Activated CD4-positive, alpha-beta memory T cell treated with anti-CD3 and anti-CD28 coated beads for 36 hours (primary cell): ENCODE data around the gene PDE10A. TPM values are rescaled to one million over a fixed set of nuclear protein-coding genes. Genes with fewer than 3 reads are reported as not detected.

Experiments
- CTCF ChIA-PET: fragments of 350-600 bp; sonication (Branson Sonifier 250); formaldehyde crosslinking; loops from one replicate; lab custom pipeline; 2021; ENCODE audit warnings: antibody characterized with exemption, inconsistent platforms; lab: Charles Lee
- POLR2A ChIA-PET: fragments of 350-600 bp; sonication (Branson Sonifier 250); formaldehyde crosslinking; loops from one replicate; lab custom pipeline; 2021; ENCODE audit warnings: antibody characterized with exemption; lab: Charles Lee
- DNase-seq: peaks from one replicate; pipeline ENCODE4 v3.0.0-alpha.2; 2020
- H3K27ac Mint-ChIP-seq: one replicate; pipeline ENCODE4 v1.8.0; 2021; ENCODE audit warnings: mixed read lengths
- H3K27me3 Mint-ChIP-seq: one replicate; pipeline ENCODE4 v1.8.0; 2021; ENCODE audit warnings: mixed read lengths
- H3K36me3 Mint-ChIP-seq: one replicate; pipeline ENCODE4 v1.8.0; 2021; ENCODE audit warnings: mixed read lengths
- H3K4me1 Mint-ChIP-seq: one replicate; pipeline ENCODE4 v1.8.0; 2021; ENCODE audit warnings: low read depth, mixed read lengths
- H3K4me3 Mint-ChIP-seq: one replicate; pipeline ENCODE4 v1.8.0; 2021; ENCODE audit warnings: mild to moderate bottlenecking, mixed read lengths
- H3K9me3 Mint-ChIP-seq: one replicate; pipeline ENCODE4 v1.8.0; 2021; ENCODE audit warnings: mixed read lengths
- intact Hi-C: fragments of 100-400 bp; cut with micrococcal nuclease; formaldehyde crosslinking; loops from one replicate; pipeline ENCODE4 v1.15.1; 2023
- total RNA-seq, 2 experiments: library from RNA; stranded (reverse); gene quantifications; one replicate each; pipeline ENCODE4 v1.2.3, GENCODE V29; 2021

Gene PDE10A
- total RNA-seq, 2 experiments from 2014 or later = not detected

DNA sequence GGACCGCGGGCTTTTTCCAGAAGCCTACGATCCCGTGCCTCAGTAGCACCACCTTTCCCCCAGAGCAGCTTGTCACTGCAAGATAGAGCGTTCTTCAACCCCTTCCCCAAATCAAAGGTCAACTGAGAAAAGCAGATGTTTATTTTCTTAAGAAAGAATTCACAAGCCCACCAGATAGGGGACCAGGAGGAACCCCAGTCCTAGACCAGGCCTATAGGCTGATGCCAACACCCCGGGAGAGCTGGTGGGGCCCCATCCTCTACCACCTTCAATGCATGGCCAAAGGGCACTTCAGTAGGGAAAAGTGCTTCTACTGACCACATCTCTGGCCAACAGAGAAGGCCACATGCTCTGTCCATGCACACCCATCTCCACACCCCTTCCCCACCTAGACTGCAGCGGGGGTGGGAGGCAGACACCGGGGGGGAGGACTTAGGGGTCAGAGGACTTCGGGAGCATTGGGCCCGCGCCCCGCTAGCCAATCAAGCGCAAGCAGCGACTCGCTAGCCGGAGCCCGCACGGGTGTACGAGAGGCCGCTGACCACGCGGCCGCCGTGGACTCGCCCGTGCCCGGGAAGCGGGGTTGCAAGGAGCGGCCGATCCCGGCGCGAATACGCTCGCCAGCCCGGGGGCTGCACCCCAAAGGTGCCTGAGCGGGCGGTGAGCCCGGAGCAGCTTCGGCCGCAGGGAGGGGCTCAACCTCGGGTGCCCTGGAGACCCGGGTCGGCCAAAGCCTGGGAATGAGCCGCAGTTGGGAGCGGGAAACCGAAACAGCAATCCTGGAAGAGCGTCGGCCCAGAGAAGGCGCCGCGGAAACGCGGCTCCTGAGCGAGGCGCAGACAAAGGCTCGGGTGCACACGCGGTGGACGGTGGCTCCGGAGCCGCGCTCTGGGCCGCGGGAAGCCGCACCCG lies 2.8 kb downstream of the PDE10A start:
- no peak for DNase-seq
- Mint-ChIP-seq H3K9me3 (no peaks in the 10 kb centered on the region), H3K27me3 (peaks cover 33% of the 10 kb centered on the region), H3K4me1 (no peaks in the 10 kb centered on the region), H3K27ac (no peak overlapping the region), H3K36me3 (no peaks in the 10 kb centered on the region), H3K4me3 (no peak overlapping the region)
- CTCF ChIA-PET = no interaction called here
- POLR2A ChIA-PET = no interaction called here
- intact Hi-C loops = loop anchor here (1.0 kb wide), 1 partner anchor 11 kb away; no protein-coding TSS in a partner anchor

DNA sequence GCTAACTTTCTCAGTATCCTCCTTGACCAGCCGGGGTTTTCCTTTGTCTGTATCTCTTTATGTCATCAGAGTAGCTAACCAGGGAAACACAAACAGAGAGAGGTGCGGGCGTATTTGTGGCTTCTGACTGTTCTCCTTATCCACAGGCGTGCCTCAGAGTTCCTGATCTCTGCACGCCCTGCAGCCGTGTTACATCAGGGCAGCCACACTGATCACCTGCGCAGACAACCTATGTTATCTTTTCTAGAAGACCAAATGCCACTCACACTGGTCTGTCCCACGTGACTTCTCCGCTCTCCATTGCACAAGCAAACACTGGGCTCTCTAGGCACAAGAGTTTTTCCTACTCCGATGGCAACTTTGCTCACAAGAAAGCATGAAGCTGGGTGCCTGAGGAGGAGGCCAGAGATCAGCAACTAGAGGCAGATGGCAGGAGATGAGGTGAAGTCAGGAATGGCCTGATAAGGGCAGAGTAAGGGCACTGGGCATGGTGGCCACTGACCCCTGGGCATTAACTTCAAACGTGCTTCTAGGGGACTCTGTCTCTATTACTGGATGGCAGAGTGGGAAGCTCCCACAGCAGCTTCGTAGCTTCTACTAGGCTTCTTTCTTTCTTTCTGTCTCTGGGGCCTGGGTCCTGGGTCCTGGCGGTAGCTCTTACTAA lies 4.5 kb downstream of the PDE10A start:
- no peaks in the 10 kb centered on the region for H3K36me3 Mint-ChIP-seq
- no peaks in the 10 kb centered on the region for H3K9me3 Mint-ChIP-seq
- POLR2A ChIA-PET = no interaction called here
- intact Hi-C loops = loop anchor here (1.0 kb wide), 1 partner anchor 9 kb away; no protein-coding TSS in a partner anchor
- no peak for DNase-seq
- H3K4me3 Mint-ChIP-seq = no peak overlapping the region
- H3K27ac Mint-ChIP-seq = no peak overlapping the region
- no peaks in the 10 kb centered on the region for H3K4me1 Mint-ChIP-seq
- CTCF ChIA-PET = no interaction called here
- peaks cover 18% of the 10 kb centered on the region for H3K27me3 Mint-ChIP-seq

DNA sequence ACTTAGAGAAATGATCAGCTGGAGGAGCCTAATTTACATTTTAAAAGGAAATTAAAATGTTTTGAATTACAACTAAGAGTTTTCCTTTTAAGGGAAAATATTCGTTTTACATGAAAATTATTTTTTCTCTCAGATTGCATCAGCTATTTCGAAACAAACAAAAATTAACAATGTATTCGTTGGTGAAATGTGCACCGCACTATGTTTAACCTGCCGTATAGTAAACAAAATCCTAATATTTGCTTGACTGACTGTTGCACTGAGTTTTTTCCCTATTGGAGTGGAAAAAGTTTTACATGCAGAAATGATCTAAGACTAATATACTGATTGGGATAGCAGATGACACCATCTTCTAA lies 5.7 kb downstream of the PDE10A start:
- POLR2A ChIA-PET = no interaction called here
- intact Hi-C loops = no loop called here
- no peaks in the 10 kb centered on the region for H3K4me1 Mint-ChIP-seq
- no peak for DNase-seq
- H3K9me3 Mint-ChIP-seq = no peaks in the 10 kb centered on the region
- H3K27ac Mint-ChIP-seq = no peak overlapping the region
- H3K27me3 Mint-ChIP-seq = peaks cover 15% of the 10 kb centered on the region
- CTCF ChIA-PET = no interaction called here
- H3K36me3 Mint-ChIP-seq = no peaks in the 10 kb centered on the region
- H3K4me3 Mint-ChIP-seq = no peak overlapping the region

DNA sequence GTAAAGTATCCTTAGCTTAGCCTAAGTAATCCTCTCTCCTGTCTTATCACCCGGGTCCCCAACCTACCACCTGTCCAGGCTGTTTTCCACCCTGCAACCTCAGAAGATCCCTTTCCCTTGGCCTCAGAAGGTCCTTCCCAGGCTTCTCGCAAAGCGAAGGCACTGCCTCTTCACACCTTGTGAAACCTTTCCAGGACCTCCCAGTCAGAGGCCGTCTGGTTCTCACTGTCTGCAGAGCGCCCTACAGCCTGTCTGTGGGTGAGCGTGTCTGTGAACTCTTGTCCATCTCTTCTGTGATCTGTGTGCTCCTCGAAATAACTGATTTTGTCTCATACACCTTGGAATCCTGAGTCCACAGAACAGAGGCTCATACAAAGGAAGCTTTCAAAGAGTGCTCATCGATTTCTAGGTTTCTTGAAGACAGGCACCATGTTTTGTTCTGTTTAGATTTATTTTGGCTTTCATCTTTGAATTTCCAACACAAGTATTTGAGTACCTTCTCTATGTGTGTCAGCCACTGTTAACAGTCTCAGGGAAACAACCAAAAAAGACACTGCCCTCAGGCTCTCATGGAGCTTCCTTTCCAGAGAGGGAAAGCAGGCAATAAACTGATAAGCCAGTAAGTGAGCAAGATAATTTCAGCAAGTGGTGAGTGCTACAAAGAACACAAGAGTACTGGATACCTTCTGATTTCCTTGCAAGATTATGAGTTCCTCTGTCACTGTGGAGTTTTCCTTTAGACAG lies 6.3 kb downstream of the PDE10A start:
- ChIA-PET CTCF (no interaction called here), POLR2A (no interaction called here)
- H3K9me3 Mint-ChIP-seq = no peaks in the 10 kb centered on the region
- no peaks in the 10 kb centered on the region for H3K4me1 Mint-ChIP-seq
- DNase-seq = no peak
- peaks cover 15% of the 10 kb centered on the region for H3K27me3 Mint-ChIP-seq
- no peaks in the 10 kb centered on the region for H3K36me3 Mint-ChIP-seq
- intact Hi-C loops = no loop called here
- no peak overlapping the region for H3K27ac Mint-ChIP-seq
- H3K4me3 Mint-ChIP-seq = no peak overlapping the region

DNA sequence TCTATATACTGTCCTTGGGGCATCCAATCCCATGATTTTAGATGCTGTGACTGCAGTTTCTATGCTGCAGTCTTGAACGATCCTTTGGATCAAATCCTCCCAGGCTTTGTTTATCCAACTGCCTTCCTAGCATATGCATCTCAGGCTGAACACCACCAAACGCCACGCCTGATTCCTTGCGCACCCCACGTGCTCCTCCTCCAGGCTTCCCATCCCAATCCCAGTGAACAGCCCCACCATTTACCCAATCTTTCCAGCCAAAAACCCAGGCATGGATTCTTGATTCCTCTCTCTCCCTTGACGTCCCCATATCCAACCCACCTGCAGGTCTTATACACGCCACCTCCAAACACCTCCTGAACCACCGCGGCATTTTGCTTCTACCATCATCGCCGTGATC lies 7.8 kb downstream of the PDE10A start:
- POLR2A ChIA-PET = no interaction called here
- peaks cover 16% of the 10 kb centered on the region for H3K27me3 Mint-ChIP-seq
- H3K27ac Mint-ChIP-seq = no peak overlapping the region
- intact Hi-C loops = no loop called here
- H3K9me3 Mint-ChIP-seq = no peaks in the 10 kb centered on the region
- CTCF ChIA-PET = no interaction called here
- no peak for DNase-seq
- no peak overlapping the region for H3K4me3 Mint-ChIP-seq
- no peaks in the 10 kb centered on the region for H3K36me3 Mint-ChIP-seq
- H3K4me1 Mint-ChIP-seq = no peaks in the 10 kb centered on the region

DNA sequence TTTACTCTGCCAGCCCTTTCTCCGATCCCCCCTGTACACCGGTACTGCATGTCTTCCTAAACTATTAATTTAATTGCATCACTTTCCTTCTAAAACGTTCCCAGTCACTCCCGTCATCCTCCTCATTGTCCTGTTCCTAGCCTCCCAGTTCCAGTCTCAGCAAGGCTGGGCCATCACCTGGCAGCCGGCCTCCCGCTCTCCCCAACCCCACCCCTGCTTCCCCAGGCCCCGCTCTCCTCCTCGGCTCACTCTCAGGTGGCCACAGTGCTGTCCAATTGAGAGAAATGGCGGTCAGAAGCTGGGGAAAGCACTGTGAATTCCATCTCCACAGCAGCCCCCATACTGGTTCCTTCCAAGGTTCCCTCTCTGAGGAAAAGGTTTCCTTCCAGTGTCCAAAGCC lies 8.9 kb downstream of the PDE10A start:
- Mint-ChIP-seq H3K9me3 (no peaks in the 10 kb centered on the region), H3K4me3 (no peak overlapping the region), H3K36me3 (no peaks in the 10 kb centered on the region), H3K4me1 (no peaks in the 10 kb centered on the region), H3K27me3 (peaks cover 7% of the 10 kb centered on the region), H3K27ac (no peak overlapping the region)
- CTCF ChIA-PET = no interaction called here
- DNase-seq = no peak
- intact Hi-C loops = no loop called here
- POLR2A ChIA-PET = no interaction called here

DNA sequence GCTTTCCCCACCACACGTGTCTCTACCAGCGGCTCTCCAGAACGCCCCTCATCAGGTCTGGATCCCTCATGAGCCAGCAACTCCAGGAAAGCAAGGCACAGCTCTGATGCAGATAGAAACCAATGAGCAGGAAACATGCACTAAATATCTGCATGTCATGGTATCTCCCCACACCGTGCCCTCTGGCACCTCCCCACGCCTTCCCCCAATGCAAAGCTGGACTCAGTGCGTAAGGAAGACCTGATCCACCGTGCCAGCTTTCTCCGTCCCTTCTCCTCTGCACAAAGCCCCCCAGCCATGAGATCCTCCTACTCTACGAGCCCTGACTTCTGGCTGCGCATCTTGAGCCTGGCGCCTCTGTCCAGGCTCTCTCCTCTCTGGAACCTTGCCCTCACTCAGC lies 9.4 kb downstream of the PDE10A start:
- Mint-ChIP-seq H3K9me3 (no peaks in the 10 kb centered on the region), H3K4me1 (no peaks in the 10 kb centered on the region), H3K4me3 (no peak overlapping the region), H3K36me3 (no peaks in the 10 kb centered on the region), H3K27me3 (peaks cover 5% of the 10 kb centered on the region), H3K27ac (no peak overlapping the region)
- ChIA-PET POLR2A (no interaction called here), CTCF (no interaction called here)
- intact Hi-C loops = no loop called here
- DNase-seq = no peak

DNA sequence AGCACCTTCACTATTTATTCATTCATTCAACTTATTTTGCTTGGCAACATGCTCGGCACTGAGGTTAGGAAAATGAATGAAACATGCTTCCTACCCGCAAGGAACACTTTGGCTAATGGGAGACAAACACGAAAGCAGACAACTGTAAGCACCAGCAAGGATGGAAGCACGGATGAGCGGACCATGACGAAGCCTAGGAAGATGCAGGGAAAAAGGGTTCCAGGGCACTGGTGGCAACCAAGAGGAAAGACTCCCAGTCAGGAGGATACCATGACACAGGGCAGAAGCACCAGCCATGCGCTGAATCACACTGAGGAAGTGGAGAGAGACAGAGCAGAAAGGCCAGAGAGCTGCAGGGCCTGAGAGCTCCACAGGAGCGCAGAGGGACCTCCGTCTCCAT lies 9.8 kb downstream of the PDE10A start:
- peaks cover 4% of the 10 kb centered on the region for H3K27me3 Mint-ChIP-seq
- H3K4me1 Mint-ChIP-seq = no peaks in the 10 kb centered on the region
- ChIA-PET CTCF (no interaction called here), POLR2A (no interaction called here)
- no peak overlapping the region for H3K4me3 Mint-ChIP-seq
- no peaks in the 10 kb centered on the region for H3K9me3 Mint-ChIP-seq
- no peaks in the 10 kb centered on the region for H3K36me3 Mint-ChIP-seq
- H3K27ac Mint-ChIP-seq = no peak overlapping the region
- no peak for DNase-seq
- intact Hi-C loops = no loop called here

DNA sequence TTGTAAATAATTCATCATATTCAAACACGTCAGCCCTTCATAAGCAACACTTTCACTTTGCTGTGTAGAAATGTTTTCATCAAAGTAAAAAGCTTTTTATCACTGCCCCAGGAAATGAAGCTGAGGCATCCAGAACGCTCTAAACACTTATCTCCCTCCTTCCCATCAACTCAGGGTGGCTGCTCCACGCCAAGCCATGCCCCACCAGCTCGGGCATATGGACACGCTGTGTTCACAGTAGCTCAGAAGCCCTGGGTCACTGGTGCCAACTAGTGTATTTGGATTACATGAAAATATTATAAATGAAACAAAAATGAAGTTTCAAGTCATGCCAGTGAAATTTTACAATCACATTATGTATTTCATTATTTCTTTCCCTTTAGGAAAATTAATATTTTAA lies 10.3 kb downstream of the PDE10A start:
- no peaks in the 10 kb centered on the region for H3K36me3 Mint-ChIP-seq
- no peaks in the 10 kb centered on the region for H3K4me1 Mint-ChIP-seq
- H3K4me3 Mint-ChIP-seq = no peak overlapping the region
- H3K9me3 Mint-ChIP-seq = no peaks in the 10 kb centered on the region
- ChIA-PET POLR2A (no interaction called here), CTCF (no interaction called here)
- DNase-seq = no peak
- no peak overlapping the region for H3K27ac Mint-ChIP-seq
- H3K27me3 Mint-ChIP-seq = peaks cover 2% of the 10 kb centered on the region
- intact Hi-C loops = no loop called here

DNA sequence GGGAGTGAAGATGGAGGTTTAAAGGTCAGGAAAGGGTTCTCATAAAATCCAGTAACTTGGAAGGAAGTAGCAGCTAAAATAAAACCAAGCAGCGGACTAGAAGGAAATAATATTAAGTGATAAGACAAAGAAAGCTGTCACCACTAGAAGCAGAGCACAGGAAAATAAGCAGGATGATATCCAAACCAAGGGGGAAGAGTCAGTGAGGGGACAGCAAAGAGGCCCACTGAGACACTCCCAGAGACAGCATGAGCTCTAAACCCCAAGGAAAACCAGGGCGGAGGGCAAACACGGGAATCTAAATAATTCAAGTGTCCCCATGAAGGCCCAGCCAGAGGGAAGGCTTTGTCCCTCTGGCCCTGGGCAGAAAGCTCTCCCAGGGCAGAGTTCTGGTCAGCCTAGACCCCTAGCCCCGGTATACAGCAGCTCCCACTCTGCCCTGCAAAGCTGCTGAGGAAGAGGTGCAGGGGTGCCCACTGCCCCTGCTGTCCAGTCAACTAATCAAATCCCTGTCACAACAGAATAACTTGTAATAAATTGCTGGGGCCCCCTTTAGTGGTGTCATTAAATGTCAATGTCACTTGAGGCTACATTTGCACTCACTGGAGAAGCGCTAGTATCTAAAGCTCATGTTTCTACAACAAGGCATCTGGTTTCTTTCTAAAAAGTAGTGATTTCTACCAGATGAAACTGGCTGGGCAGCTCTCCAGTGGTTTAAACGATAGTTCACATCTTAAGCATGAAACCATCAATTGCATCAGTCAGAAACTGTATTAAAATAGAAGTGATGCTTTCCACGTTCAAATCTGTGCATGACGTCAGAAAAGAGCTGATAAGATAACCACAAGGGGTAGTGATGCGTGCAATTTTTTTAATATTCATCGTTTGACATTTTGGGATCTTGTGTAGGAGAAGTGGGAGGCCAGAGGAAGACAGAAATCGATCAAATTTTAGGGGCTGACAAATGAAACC lies 13.6 kb downstream of the PDE10A start:
- H3K27ac Mint-ChIP-seq = no peak overlapping the region
- ChIA-PET POLR2A (no interaction called here), CTCF (no interaction called here)
- H3K27me3 Mint-ChIP-seq = peaks cover 2% of the 10 kb centered on the region
- no peak for DNase-seq
- intact Hi-C loops = loop anchor here (1.0 kb wide), 1 partner anchor 10 kb away; no protein-coding TSS in a partner anchor
- H3K4me1 Mint-ChIP-seq = no peaks in the 10 kb centered on the region
- no peaks in the 10 kb centered on the region for H3K9me3 Mint-ChIP-seq
- no peaks in the 10 kb centered on the region for H3K36me3 Mint-ChIP-seq
- H3K4me3 Mint-ChIP-seq = no peak overlapping the region

DNA sequence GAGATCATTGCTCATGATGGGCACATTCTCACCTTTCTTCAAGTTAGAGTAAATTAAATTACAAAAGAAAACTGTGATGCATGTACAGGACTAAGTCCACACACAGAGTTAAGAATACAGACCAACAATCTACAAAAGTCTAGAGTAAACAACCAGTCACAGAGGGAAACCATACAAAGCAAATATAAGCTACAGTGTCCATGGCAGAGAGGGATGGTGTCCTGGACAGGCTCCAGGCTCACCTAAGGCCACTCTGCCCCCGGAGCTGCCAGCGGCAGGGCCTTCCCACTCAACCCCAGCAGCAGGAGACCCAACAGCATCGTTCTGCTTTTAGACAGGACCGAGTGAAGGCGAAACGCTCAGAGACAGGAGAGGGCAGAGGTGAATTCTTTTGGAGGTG lies 16.0 kb downstream of the PDE10A start:
- H3K4me1 Mint-ChIP-seq = no peaks in the 10 kb centered on the region
- no peaks in the 10 kb centered on the region for H3K9me3 Mint-ChIP-seq
- intact Hi-C loops = no loop called here
- H3K27me3 Mint-ChIP-seq = peaks cover 2% of the 10 kb centered on the region
- DNase-seq = no peak
- H3K27ac Mint-ChIP-seq = no peak overlapping the region
- H3K4me3 Mint-ChIP-seq = no peak overlapping the region
- ChIA-PET POLR2A (no interaction called here), CTCF (no interaction called here)
- H3K36me3 Mint-ChIP-seq = no peaks in the 10 kb centered on the region
